Measurements from ENCODE around the gene OR2W3. TPM values are rescaled to one million over a fixed set of nuclear protein-coding genes. Genes with fewer than 3 reads are reported as not detected.

OR2W3 gene
- total and polyA plus RNA-seq, 7 donors, result 0.07 to 0.57 (median 0.24) TPM; not detected in 4

- 81 to 86% (median 85%) methylated on average over 9 of the region's 9 CpGs for WGBS, 3 donors
Observed at GRCh38 chr1:247924868-247925267, 29.5 kb downstream of the OR2W3 start, which contains the start of gene OR2AJ1. Gene OR2AJ1 (plus strand): TSS chr1:247924889. CDS start chr1:247933769, 8,880 bp downstream.

GRCh38 chr1:247933989-247934388 is 38.6 kb downstream of the OR2W3 start:
- no peak overlapping the region for H3K27ac ChIP-seq
- H3K4me1 ChIP-seq, result no peaks in the 10 kb centered on the region
- no peaks in the 10 kb centered on the region for H3K36me3 ChIP-seq (ENCODE audit: insufficient read depth in 1 of 2, low read depth in 1 of 2)
- no peak for DNase-seq
- no peak for ATAC-seq
- H3K4me3 ChIP-seq, result no peak overlapping the region
- intact Hi-C loops (cut with DNase I), result no loop called here
- H3K9me3 ChIP-seq, result no peaks in the 10 kb centered on the region
- WGBS, 3 donors, result 91 to 96% (median 95%) methylated on average over 8 of the region's 8 CpGs
- H3K27me3 ChIP-seq (ENCODE audit: insufficient read depth in 3 of 3, low read length in 2 of 3), result no peaks in the 10 kb centered on the region
- TF ChIP-seq CTCF (IDR thresholded peaks at IDR 0.05), result no peak

More at GRCh38 chr1:247924868-247925267, 29.5 kb downstream of the OR2W3 start, which contains the start of gene OR2AJ1:
- intact Hi-C loops (cut with DNase I), result no loop called here
- no peak within 1 kb of the TSS for H3K27ac ChIP-seq
- H3K4me3 ChIP-seq, result no peak within 1 kb of the TSS
- H3K27me3 ChIP-seq (ENCODE audit: insufficient read depth in 3 of 3, low read length in 2 of 3), result no peaks in the 10 kb centered on the region
- TF ChIP-seq CTCF (IDR thresholded peaks at IDR 0.05), result no peak
- H3K4me1 ChIP-seq, result no peaks in the 10 kb centered on the region
- no peaks in the 10 kb centered on the region for H3K36me3 ChIP-seq (ENCODE audit: insufficient read depth in 1 of 2, low read depth in 1 of 2)
- ATAC-seq (no peak), DNase-seq (no peak)
- no peaks in the 10 kb centered on the region for H3K9me3 ChIP-seq

- WGBS, 3 donors, result 85 to 90% (median 89%) methylated on average over 9 of the region's 9 CpGs
- H3K36me3 ChIP-seq (ENCODE audit: insufficient read depth in 1 of 2, low read depth in 1 of 2), result no peaks in the 10 kb centered on the region
- intact Hi-C loops (cut with DNase I), result no loop called here
- no peaks in the 10 kb centered on the region for H3K27me3 ChIP-seq (ENCODE audit: insufficient read depth in 3 of 3, low read length in 2 of 3)
- no peak overlapping the region for H3K27ac ChIP-seq
- H3K9me3 ChIP-seq, result no peaks in the 10 kb centered on the region
- H3K4me1 ChIP-seq, result no peaks in the 10 kb centered on the region
- no peak overlapping the region for H3K4me3 ChIP-seq
- no peak for TF ChIP-seq CTCF (IDR thresholded peaks at IDR 0.05)
- DNase-seq, result no peak
- no peak for ATAC-seq
Observed at GRCh38 chr1:247935781-247936180, 40.4 kb downstream of the OR2W3 start.

GRCh38 chr1:247936415-247936814 is 41.0 kb downstream of the OR2W3 start:
- intact Hi-C loops (cut with DNase I), result no loop called here
- TF ChIP-seq CTCF (IDR thresholded peaks at IDR 0.05), result no peak
- WGBS, 3 donors, result 92 to 95% (median 93%) methylated on average over 18 of the region's 18 CpGs
- Histone ChIP-seq H3K27me3 (ENCODE audit: insufficient read depth in 3 of 3, low read length in 2 of 3) (no peaks in the 10 kb centered on the region), H3K36me3 (ENCODE audit: insufficient read depth in 1 of 2, low read depth in 1 of 2) (no peaks in the 10 kb centered on the region), H3K9me3 (no peaks in the 10 kb centered on the region), H3K4me3 (no peak overlapping the region), H3K4me1 (no peaks in the 10 kb centered on the region), H3K27ac (no peak overlapping the region)
- DNase-seq (no peak), ATAC-seq (no peak)
